Neural progenitor cell (in vitro differentiated cells): Measurements from ENCODE around the gene AP2A2. TPM values are rescaled to one million over a fixed set of nuclear protein-coding genes. Genes with fewer than 3 reads are reported as not detected.

Source experiments
- DNase-seq: peaks from one replicate; pipeline ENCODE4 v3.0.0-alpha.2; 2016; ENCODE audit warnings: low spot score
- H2AFZ ChIP-seq: fragments of 200-600 bp; sonication (generic); replicated peaks from 2 replicates; pipeline ENCODE4 v1.6.1; 2016; ENCODE audit warnings: antibody characterized with exemption
- H3F3A ChIP-seq: fragments of 200-600 bp; sonication (generic); 2 replicates; pipeline ENCODE4 v1.6.1; 2016; ENCODE audit warnings: antibody characterized with exemption, low read depth
- H3K27ac ChIP-seq: fragments of 200-600 bp; sonication (generic); 2 replicates; pipeline ENCODE4 v1.5.1; 2016; ENCODE audit warnings: mild to moderate bottlenecking
- H3K27me3 ChIP-seq: fragments of 200-600 bp; sonication (generic); 2 replicates; pipeline ENCODE4 v1.6.1; 2016; ENCODE audit warnings: mild to moderate bottlenecking, moderate library complexity
- H3K36me3 ChIP-seq: fragments of 200-600 bp; sonication (generic); 2 replicates; pipeline ENCODE4 v1.5.1; 2016
- H3K4me1 ChIP-seq: fragments of 200-600 bp; sonication (generic); 2 replicates; pipeline ENCODE4 v1.6.1; 2016; ENCODE audit warnings: mixed run types
- H3K4me2 ChIP-seq: fragments of 200-600 bp; sonication (generic); 2 replicates; pipeline ENCODE4 v1.6.1; 2016
- H3K4me3 ChIP-seq: fragments of 200-600 bp; sonication (generic); 2 replicates; pipeline ENCODE4 v1.5.1; 2016
- H3K79me2 ChIP-seq: fragments of 200-600 bp; sonication (generic); 2 replicates; pipeline ENCODE4 v1.6.1; 2016; ENCODE audit warnings: low read depth
- H3K9ac ChIP-seq: fragments of 200-600 bp; sonication (generic); 2 replicates; pipeline ENCODE4 v1.6.1; 2016
- H3K9me3 ChIP-seq: fragments of 200-600 bp; sonication (generic); 2 replicates; pipeline ENCODE4 v1.5.1; 2016; ENCODE audit warnings: low read depth
- H4K20me1 ChIP-seq: fragments of 200-600 bp; sonication (generic); 2 replicates; pipeline ENCODE4 v1.6.1; 2016; ENCODE audit warnings: low read depth
- H3K27ac Mint-ChIP-seq: 3 replicates; pipeline ENCODE4 v1.8.0; 2021; ENCODE audit warnings: mixed read lengths
- H3K27me3 Mint-ChIP-seq: 2 replicates; pipeline ENCODE4 v1.8.0; 2022; ENCODE audit warnings: low read depth, mild to moderate bottlenecking, inconsistent platforms, moderate library complexity, mixed read lengths; ENCODE audit not compliant: insufficient read depth
- H3K36me3 Mint-ChIP-seq: 3 replicates; pipeline ENCODE4 v1.8.0; 2021; ENCODE audit warnings: mixed read lengths
- H3K4me1 Mint-ChIP-seq: 3 replicates; pipeline ENCODE4 v1.8.0; 2021; ENCODE audit warnings: mixed read lengths
- H3K4me3 Mint-ChIP-seq: 3 replicates; pipeline ENCODE4 v1.8.0; 2021; ENCODE audit warnings: mild to moderate bottlenecking, moderate library complexity, mixed read lengths
- H3K9me3 Mint-ChIP-seq: 3 replicates; pipeline ENCODE4 v1.8.0; 2020; ENCODE audit warnings: mixed read lengths
- EZH2 ChIP-seq: fragments of 200-600 bp; sonication (generic); IDR thresholded peaks from 2 replicates; pipeline ENCODE4 v1.6.1; 2017; ENCODE audit warnings: antibody characterized with exemption, mild to moderate bottlenecking, moderate library complexity
- EZH2phosphoT487 ChIP-seq: fragments of 200-600 bp; sonication (generic); IDR thresholded peaks from 2 replicates; pipeline ENCODE4 v1.6.1; 2017; ENCODE audit warnings: antibody characterized with exemption
- total RNA-seq: library from RNA; depleted of rRNA; stranded (reverse); fragments of >200 nt; gene quantifications from 2 replicates; pipeline ENCODE4 v1.2.3, GENCODE V29; 2015; ENCODE audit warnings: low replicate concordance
- TF ChIP-seq, protein P1 (sequence below): fragments of 200-600 bp; sonication (generic); IDR thresholded peaks from 2 replicates; pipeline ENCODE4 v1.5.1; 2017; ENCODE audit warnings: antibody characterized with exemption, mild to moderate bottlenecking

Gene AP2A2
- total RNA-seq, 1 donor from 2014 or later, result 67.5 TPM

DNA sequence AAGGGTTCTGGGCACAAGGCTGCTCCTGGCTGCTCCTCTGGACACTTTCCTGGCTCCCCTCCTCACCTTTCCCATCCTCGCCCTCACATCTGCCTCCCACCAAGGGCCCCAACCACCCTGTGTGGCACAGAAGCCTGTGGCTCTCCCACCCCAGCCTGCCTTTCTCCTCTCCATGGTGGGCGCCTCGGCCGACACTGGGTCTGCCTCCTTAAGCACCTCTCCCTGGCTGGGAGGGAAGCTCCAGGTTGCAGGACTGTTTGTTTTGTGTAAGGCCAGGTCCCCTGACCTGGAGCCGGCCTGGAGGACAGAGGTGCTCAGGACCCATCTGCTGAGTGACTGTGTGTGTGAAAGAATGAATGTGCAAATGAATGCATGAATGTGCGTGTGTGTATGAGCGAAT, 96.7 kb downstream of the AP2A2 start:
- DNase-seq, result no peak
- no peak overlapping the region for H3K4me3 ChIP-seq
- H3K36me3 Mint-ChIP-seq, result peaks cover 7% of the 10 kb centered on the region

DNA sequence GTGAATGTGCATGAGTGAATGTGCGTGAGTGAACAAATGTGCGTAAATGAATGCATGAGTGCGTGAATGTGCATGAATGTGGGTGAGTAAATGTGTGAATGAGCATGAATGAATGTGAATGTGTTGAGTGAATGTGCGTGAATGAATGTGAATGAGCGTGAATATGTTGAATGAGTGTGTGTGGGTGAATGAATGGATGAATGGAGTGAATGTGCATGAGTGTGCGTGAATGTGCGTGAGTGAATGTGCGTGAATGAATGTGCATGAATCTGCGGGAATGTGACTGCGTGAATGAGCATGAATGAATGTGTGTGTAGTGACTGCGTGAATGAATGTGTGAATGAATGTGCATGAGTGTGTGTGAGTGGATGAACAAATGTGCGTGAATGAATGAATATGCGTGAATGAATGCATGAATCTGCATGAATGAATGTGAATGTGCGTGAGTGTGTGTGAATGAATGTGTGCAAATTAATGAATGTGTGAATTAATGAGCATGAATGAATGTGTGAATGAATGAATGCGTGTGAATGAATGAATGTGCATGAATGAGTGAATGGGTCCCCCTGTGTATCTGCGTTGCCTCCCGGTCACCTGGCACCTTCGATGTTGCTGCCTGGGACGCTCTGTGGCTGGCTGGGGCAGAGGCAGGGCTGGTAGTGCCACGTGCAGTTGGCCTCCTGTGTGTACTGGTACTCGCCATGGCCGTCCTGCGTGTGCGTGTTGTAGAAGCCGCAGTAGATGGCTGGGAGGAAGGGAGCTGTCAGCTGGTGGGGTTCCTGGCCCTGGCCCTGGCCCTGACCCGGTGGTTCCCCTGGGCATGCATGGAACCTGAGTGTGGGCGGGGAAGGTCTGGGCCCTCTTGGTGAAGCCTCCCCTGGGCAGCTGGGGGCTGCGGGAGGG, 97.5 kb downstream of the AP2A2 start:
- H3K79me2 ChIP-seq, result no peaks in the 10 kb centered on the region
- Mint-ChIP-seq H3K36me3 (peaks cover 2% of the 10 kb centered on the region), H3K27ac (peak overlapping the region; percentile 1), H3K4me3 (peak overlapping the region; percentile 2), H3K27me3 (no peaks in the 10 kb centered on the region), H3K4me1 (peaks cover 1% of the 10 kb centered on the region), H3K9me3 (no peaks in the 10 kb centered on the region)
- no peak overlapping the region for H3K27ac ChIP-seq
- no peak overlapping the region for H3K4me3 ChIP-seq
- no peaks in the 10 kb centered on the region for H3K27me3 ChIP-seq
- no peaks in the 10 kb centered on the region for H3K9me3 ChIP-seq
- TF ChIP-seq EZH2phosphoT487 (no peak), EZH2 (no peak)
- TF ChIP-seq, protein P1, sequence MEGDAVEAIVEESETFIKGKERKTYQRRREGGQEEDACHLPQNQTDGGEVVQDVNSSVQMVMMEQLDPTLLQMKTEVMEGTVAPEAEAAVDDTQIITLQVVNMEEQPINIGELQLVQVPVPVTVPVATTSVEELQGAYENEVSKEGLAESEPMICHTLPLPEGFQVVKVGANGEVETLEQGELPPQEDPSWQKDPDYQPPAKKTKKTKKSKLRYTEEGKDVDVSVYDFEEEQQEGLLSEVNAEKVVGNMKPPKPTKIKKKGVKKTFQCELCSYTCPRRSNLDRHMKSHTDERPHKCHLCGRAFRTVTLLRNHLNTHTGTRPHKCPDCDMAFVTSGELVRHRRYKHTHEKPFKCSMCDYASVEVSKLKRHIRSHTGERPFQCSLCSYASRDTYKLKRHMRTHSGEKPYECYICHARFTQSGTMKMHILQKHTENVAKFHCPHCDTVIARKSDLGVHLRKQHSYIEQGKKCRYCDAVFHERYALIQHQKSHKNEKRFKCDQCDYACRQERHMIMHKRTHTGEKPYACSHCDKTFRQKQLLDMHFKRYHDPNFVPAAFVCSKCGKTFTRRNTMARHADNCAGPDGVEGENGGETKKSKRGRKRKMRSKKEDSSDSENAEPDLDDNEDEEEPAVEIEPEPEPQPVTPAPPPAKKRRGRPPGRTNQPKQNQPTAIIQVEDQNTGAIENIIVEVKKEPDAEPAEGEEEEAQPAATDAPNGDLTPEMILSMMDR, result no peak
- H3K4me1 ChIP-seq, result no peaks in the 10 kb centered on the region
- DNase-seq, result no peak
- H4K20me1 ChIP-seq, result no peaks in the 10 kb centered on the region
- no peaks in the 10 kb centered on the region for H3F3A ChIP-seq
- no peak overlapping the region for H3K4me2 ChIP-seq
- no peak overlapping the region for H2AFZ ChIP-seq
- H3K9ac ChIP-seq, result no peak overlapping the region
- no peaks in the 10 kb centered on the region for H3K36me3 ChIP-seq

More for the DNA sequence above, 96.7 kb downstream of the AP2A2 start:
- no peak overlapping the region for H3K27ac Mint-ChIP-seq
- no peak for TF ChIP-seq EZH2phosphoT487
- TF ChIP-seq EZH2, result no peak
- TF ChIP-seq, protein P1, result no peak
- no peaks in the 10 kb centered on the region for H3K27me3 Mint-ChIP-seq
- Histone ChIP-seq H2AFZ (no peak overlapping the region), H3K27ac (no peak overlapping the region), H3K27me3 (no peaks in the 10 kb centered on the region), H3K4me1 (no peaks in the 10 kb centered on the region), H3K9ac (no peak overlapping the region), H4K20me1 (no peaks in the 10 kb centered on the region), H3F3A (no peaks in the 10 kb centered on the region), H3K36me3 (no peaks in the 10 kb centered on the region), H3K4me2 (no peak overlapping the region), H3K9me3 (no peaks in the 10 kb centered on the region), H3K79me2 (no peaks in the 10 kb centered on the region)
- H3K4me1 Mint-ChIP-seq, result peaks cover 3% of the 10 kb centered on the region
- peaks cover 4% of the 10 kb centered on the region for H3K9me3 Mint-ChIP-seq
- H3K4me3 Mint-ChIP-seq, result no peak overlapping the region

DNA sequence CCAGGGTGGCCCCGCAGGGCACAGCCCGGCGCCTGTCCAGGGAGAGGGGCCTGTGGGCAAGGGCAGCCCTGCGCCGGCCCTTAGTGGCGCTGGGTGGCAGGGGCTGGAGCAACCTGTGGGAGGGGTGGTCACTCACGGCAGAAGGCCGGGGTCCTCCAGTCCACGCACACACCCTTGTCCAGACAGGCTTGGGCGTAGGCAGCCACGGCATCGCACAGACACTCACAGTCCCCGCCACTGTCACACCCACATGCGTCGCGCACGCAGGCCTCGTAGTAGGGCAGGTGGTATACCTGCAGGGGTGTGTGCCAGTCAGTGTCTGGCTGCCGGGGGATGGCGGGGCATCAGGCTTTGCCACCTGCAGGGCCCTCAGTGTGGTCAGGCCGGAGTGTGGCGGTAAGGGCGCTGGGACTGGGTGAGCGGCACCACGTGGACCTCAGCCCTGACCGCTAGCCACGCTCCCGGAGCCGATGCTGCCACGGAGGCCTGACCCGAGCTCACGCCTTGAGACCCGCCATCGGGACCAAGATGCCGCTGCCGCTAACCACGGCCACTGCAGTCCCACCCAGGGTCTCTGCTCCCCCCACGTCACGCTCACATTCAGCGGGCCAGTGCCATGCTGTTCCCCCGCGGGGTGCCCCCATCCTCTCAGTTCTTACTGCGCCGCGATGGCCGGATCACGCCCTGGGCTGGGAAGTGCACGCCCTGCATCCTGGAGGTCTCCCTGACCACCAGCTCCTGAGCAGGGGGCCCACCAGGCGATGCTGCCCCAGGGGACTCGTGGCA, 98.3 kb downstream of the AP2A2 start:
- no peak overlapping the region for H3K4me2 ChIP-seq
- H3K36me3 ChIP-seq, result no peaks in the 10 kb centered on the region
- no peaks in the 10 kb centered on the region for H3K4me1 ChIP-seq
- no peak overlapping the region for H3K27ac Mint-ChIP-seq
- no peak overlapping the region for H3K27ac ChIP-seq
- no peak for DNase-seq
- no peak overlapping the region for H3K9ac ChIP-seq
- no peaks in the 10 kb centered on the region for H3F3A ChIP-seq
- no peaks in the 10 kb centered on the region for H3K27me3 Mint-ChIP-seq
- no peak for TF ChIP-seq EZH2
- H2AFZ ChIP-seq, result no peak overlapping the region
- no peaks in the 10 kb centered on the region for H3K36me3 Mint-ChIP-seq
- H3K27me3 ChIP-seq, result no peaks in the 10 kb centered on the region
- H3K9me3 ChIP-seq, result no peaks in the 10 kb centered on the region
- no peaks in the 10 kb centered on the region for H3K79me2 ChIP-seq
- H4K20me1 ChIP-seq, result no peaks in the 10 kb centered on the region
- H3K4me1 Mint-ChIP-seq, result no peaks in the 10 kb centered on the region
- no peaks in the 10 kb centered on the region for H3K9me3 Mint-ChIP-seq
- no peak overlapping the region for H3K4me3 Mint-ChIP-seq
- no peak overlapping the region for H3K4me3 ChIP-seq
